ENCODE data around the gene CDKN1B. TPM values are rescaled to one million over a fixed set of nuclear protein-coding genes. Genes with fewer than 3 reads are reported as not detected.

Gene CDKN1B
- total RNA-seq (2021) (38.7 and 42.7 TPM in 2 replicates), Bru-seq, nascent RNA (percentile 97 among the genes with signal in this experiment), BruChase-seq, experiment 1, labeled RNA remaining after a 2-hour chase (percentile 99 among the genes with signal in this experiment), BruChase-seq, experiment 2, labeled RNA remaining after a 6-hour chase (percentile 74 among the genes with signal in this experiment)
- long read RNA-seq, transcript CDKN1B-201 (3 exons, 2,657 nt), result major isoform, 10 of 15 reads
- long read RNA-seq, partial matches to known transcripts, result 0 of 15 reads
- long read RNA-seq, other reads (novel, unspliced or antisense), result 5 of 15 reads

DNA sequence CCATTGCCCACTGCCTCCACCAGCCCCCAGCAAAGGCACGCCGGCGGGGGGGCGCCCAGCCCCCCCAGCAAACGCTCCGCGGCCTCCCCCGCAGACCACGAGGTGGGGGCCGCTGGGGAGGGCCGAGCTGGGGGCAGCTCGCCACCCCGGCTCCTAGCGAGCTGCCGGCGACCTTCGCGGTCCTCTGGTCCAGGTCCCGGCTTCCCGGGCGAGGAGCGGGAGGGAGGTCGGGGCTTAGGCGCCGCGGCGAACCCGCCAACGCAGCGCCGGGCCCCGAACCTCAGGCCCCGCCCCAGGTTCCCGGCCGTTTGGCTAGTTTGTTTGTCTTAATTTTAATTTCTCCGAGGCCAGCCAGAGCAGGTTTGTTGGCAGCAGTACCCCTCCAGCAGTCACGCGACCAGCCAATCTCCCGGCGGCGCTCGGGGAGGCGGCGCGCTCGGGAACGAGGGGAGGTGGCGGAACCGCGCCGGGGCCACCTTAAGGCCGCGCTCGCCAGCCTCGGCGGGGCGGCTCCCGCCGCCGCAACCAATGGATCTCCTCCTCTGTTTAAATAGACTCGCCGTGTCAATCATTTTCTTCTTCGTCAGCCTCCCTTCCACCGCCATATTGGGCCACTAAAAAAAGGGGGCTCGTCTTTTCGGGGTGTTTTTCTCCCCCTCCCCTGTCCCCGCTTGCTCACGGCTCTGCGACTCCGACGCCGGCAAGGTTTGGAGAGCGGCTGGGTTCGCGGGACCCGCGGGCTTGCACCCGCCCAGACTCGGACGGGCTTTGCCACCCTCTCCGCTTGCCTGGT, at the start of gene CDKN1B:
Gene CDKN1B, plus strand, starts transcription at position 576 of the 793 bp plus-strand sequence. CDS start 472 bp downstream, outside the sequence.
- no peaks in the 10 kb centered on the region for H3K27me3 ChIP-seq (replicated peaks; ENCODE audit: insufficient read depth, low read depth, low read length, poor library complexity)
- POLR2A ChIA-PET (ENCODE audit: low non-redundant PET), result no interaction called here
- CTCF ChIA-PET, result no interaction called here
- peak within 1 kb of the TSS; percentile 98 for H3K27ac ChIP-seq (ENCODE audit: low read depth, low read length, poor library complexity, severe bottlenecking)
- intact Hi-C loops (cut with micrococcal nuclease; ENCODE audit: unreplicated experiment), result loop anchor here (1.0 kb wide), 1 partner anchor 8 kb away; no protein-coding TSS in a partner anchor
- peaks cover 46% of the 10 kb centered on the region for H3K4me1 ChIP-seq (ENCODE audit: insufficient read depth, low read length, poor library complexity, severe bottlenecking)
- peak within 1 kb of the TSS; percentile 96 for H3K4me3 ChIP-seq (ENCODE audit: low read depth, low read length, poor library complexity, severe bottlenecking)
- DNase-seq (ENCODE audit: low spot score), result peak; percentile 95
- no peaks in the 10 kb centered on the region for H3K9me3 ChIP-seq (ENCODE audit: low read depth, low read length, poor library complexity, severe bottlenecking)
- TF ChIP-seq EZH2 (IDR thresholded peaks at IDR 0.05; ENCODE audit: borderline replicate concordance, low read depth, low read length, poor library complexity, severe bottlenecking), result no peak
- TF ChIP-seq, protein P1, sequence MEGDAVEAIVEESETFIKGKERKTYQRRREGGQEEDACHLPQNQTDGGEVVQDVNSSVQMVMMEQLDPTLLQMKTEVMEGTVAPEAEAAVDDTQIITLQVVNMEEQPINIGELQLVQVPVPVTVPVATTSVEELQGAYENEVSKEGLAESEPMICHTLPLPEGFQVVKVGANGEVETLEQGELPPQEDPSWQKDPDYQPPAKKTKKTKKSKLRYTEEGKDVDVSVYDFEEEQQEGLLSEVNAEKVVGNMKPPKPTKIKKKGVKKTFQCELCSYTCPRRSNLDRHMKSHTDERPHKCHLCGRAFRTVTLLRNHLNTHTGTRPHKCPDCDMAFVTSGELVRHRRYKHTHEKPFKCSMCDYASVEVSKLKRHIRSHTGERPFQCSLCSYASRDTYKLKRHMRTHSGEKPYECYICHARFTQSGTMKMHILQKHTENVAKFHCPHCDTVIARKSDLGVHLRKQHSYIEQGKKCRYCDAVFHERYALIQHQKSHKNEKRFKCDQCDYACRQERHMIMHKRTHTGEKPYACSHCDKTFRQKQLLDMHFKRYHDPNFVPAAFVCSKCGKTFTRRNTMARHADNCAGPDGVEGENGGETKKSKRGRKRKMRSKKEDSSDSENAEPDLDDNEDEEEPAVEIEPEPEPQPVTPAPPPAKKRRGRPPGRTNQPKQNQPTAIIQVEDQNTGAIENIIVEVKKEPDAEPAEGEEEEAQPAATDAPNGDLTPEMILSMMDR (conservative IDR thresholded peaks at IDR 0.05; ENCODE audit: low read depth, low read length), result no peak
- no TSS peak for BruUV-seq (replicated peaks)
- peaks cover 33% of the 10 kb centered on the region for H3K36me3 ChIP-seq (ENCODE audit: insufficient read depth, low read length, poor library complexity, severe bottlenecking)

DNA sequence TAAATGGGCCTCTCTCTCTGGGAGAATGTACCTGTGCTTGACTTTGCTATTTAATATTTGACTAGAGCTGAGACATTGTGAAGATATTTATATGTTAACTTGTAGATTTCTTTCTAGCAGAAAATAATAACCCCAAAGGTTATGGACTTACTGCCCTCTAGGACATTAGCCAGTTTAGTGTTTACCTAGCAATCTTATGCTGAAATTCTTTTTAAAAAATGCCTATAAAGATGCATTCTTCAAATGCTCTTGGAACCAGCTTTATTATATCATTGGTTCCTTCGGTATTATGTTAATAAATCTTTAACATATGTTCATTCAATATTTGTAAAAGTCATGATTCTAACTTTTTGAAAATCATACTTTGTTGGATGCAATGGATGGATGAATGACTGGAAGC, 49.2 kb upstream of the CDKN1B start:
- BruUV-seq (replicated peaks), result no TSS peak
- DNase-seq (ENCODE audit: low spot score), result no peak
- Histone ChIP-seq H3K9me3 (ENCODE audit: low read depth, low read length, poor library complexity, severe bottlenecking) (no peaks in the 10 kb centered on the region), H3K36me3 (ENCODE audit: insufficient read depth, low read length, poor library complexity, severe bottlenecking) (no peaks in the 10 kb centered on the region), H3K4me3 (ENCODE audit: low read depth, low read length, poor library complexity, severe bottlenecking) (no peak overlapping the region), H3K4me1 (ENCODE audit: insufficient read depth, low read length, poor library complexity, severe bottlenecking) (no peaks in the 10 kb centered on the region), H3K27me3 (replicated peaks; ENCODE audit: insufficient read depth, low read depth, low read length, poor library complexity) (no peaks in the 10 kb centered on the region), H3K27ac (ENCODE audit: low read depth, low read length, poor library complexity, severe bottlenecking) (no peak overlapping the region)
- ChIA-PET CTCF (no interaction called here), POLR2A (ENCODE audit: low non-redundant PET) (no interaction called here)
- intact Hi-C loops (cut with micrococcal nuclease; ENCODE audit: unreplicated experiment), result no loop called here
- TF ChIP-seq, protein P1 (conservative IDR thresholded peaks at IDR 0.05; ENCODE audit: low read depth, low read length), result no peak
- no peak for TF ChIP-seq EZH2 (IDR thresholded peaks at IDR 0.05; ENCODE audit: borderline replicate concordance, low read depth, low read length, poor library complexity, severe bottlenecking)

DNA sequence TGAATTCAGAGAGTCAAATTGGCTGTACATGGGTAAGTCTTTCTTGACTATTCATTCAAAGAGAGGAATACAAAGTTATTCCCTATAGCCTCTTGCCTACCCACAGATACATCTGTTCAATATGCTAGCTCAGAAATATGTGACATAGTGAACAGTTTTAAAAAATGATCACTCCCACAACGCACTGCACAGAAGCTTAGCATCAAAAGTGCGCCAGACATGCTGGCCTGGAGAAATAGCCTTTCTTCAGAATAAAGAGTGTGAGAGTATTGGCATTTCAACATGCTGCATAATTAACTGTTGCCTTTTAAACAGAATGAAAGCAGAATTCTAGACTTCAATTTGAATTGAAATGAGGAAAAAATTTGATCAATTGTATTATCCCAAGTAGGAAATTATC, 48.1 kb upstream of the CDKN1B start:
- DNase-seq (ENCODE audit: low spot score), result no peak
- H3K9me3 ChIP-seq (ENCODE audit: low read depth, low read length, poor library complexity, severe bottlenecking), result no peaks in the 10 kb centered on the region
- POLR2A ChIA-PET (ENCODE audit: low non-redundant PET), result interaction anchor here (0.8 kb wide), 1 partner anchor 11 kb away, joined by 3 read pairs; no protein-coding TSS in a partner anchor
- H3K4me1 ChIP-seq (ENCODE audit: insufficient read depth, low read length, poor library complexity, severe bottlenecking), result no peaks in the 10 kb centered on the region
- no peaks in the 10 kb centered on the region for H3K36me3 ChIP-seq (ENCODE audit: insufficient read depth, low read length, poor library complexity, severe bottlenecking)
- CTCF ChIA-PET, result no interaction called here
- H3K27me3 ChIP-seq (replicated peaks; ENCODE audit: insufficient read depth, low read depth, low read length, poor library complexity), result no peaks in the 10 kb centered on the region
- no peak overlapping the region for H3K27ac ChIP-seq (ENCODE audit: low read depth, low read length, poor library complexity, severe bottlenecking)
- H3K4me3 ChIP-seq (ENCODE audit: low read depth, low read length, poor library complexity, severe bottlenecking), result no peak overlapping the region
- TF ChIP-seq, protein P1 (conservative IDR thresholded peaks at IDR 0.05; ENCODE audit: low read depth, low read length), result no peak
- no peak for TF ChIP-seq EZH2 (IDR thresholded peaks at IDR 0.05; ENCODE audit: borderline replicate concordance, low read depth, low read length, poor library complexity, severe bottlenecking)
- intact Hi-C loops (cut with micrococcal nuclease; ENCODE audit: unreplicated experiment), result no loop called here
- no TSS peak for BruUV-seq (replicated peaks)
